GM12878 (cell line): ENCODE measurements around the gene TADA1.

Experiments
- ASH2L ChIP-seq: fragments of 300-600, 200-600 bp; sonication (generic); IDR thresholded peaks from 2 replicates; pipeline ENCODE4 v1.6.1; 2017; ENCODE audit warnings: low read depth, mild to moderate bottlenecking, borderline replicate concordance
- CTCF ChIP-seq, 3 experiments: IDR thresholded peaks in 2 of 3; conservative IDR thresholded peaks in 1 of 3; 2 replicates each; pipeline ENCODE4 v1.5.1; 2011; ENCODE audit warnings: low read depth in 3 of 3, low read length in 3 of 3, mild to moderate bottlenecking in 3 of 3, control low read depth in 2 of 3, moderate library complexity in 2 of 3, inconsistent platforms in 1 of 3, mixed read lengths in 1 of 3; ENCODE audit not compliant: control insufficient read depth in 2 of 3, insufficient read depth in 1 of 3; ENCODE audit errors: extremely low read depth in 1 of 3
- EZH2 ChIP-seq: IDR thresholded peaks from 2 replicates; pipeline ENCODE4 v1.6.1; 2012; ENCODE audit warnings: low read depth, mild to moderate bottlenecking, control low read depth, inconsistent platforms, low read length, borderline replicate concordance; ENCODE audit not compliant: control insufficient read depth
- HDAC2 ChIP-seq: fragments of 200-600 bp; sonication (generic); IDR thresholded peaks from 2 replicates; pipeline ENCODE4 v1.6.1; 2017
- IKZF2 ChIP-seq, 2 experiments: fragments of 450-650 bp; IDR thresholded peaks; 2 replicates each; pipeline ENCODE4 v1.6.1; 2017; ENCODE audit warnings: mild to moderate bottlenecking in 2 of 2, moderate library complexity in 2 of 2
- SP1 ChIP-seq: IDR thresholded peaks from one replicate; pipeline ENCODE4 v1.6.1; 2011; ENCODE audit warnings: low read depth, low read length
- STAT1 ChIP-seq: fragments of 450-650 bp; conservative IDR thresholded peaks from 2 replicates; pipeline ENCODE4 v1.6.1; 2014; ENCODE audit warnings: antibody characterized with exemption, mild to moderate bottlenecking
- TBL1XR1 ChIP-seq: IDR thresholded peaks from 2 replicates; pipeline ENCODE4 v1.6.1; 2012; ENCODE audit warnings: low read depth, low read length, improper control_type of control experiment
- TCF7 ChIP-seq: IDR thresholded peaks from 2 replicates; pipeline ENCODE4 v1.6.1; 2014; ENCODE audit warnings: antibody characterized with exemption, borderline replicate concordance

- no peak for TF ChIP-seq STAT1
- TF ChIP-seq CTCF (IDR thresholded peaks at IDR 0.05 in 2 of 3, conservative IDR thresholded peaks at IDR 0.05 in 1 of 3; ENCODE audit: control insufficient read depth in 2 of 3, extremely low read depth in 1 of 3, insufficient read depth in 1 of 3, low read depth in 3 of 3, low read length in 3 of 3) = no peak
- TF ChIP-seq ASH2L = no peak
- no peak for TF ChIP-seq HDAC2
- TF ChIP-seq EZH2 = no peak
- no peak for TF ChIP-seq TBL1XR1
- TF ChIP-seq TCF7 = no peak
- no peak for TF ChIP-seq IKZF2 (IDR thresholded peaks at IDR 0.05)
- TF ChIP-seq SP1 = no peak
Observed at GRCh38 chr1:166813508-166814223, 62.4 kb downstream of the TADA1 start.
